ENCODE measurements around the gene PPP1R26. TPM values are rescaled to one million over a fixed set of nuclear protein-coding genes. Genes with fewer than 3 reads are reported as not detected.

The PPP1R26 gene
- polyA plus RNA-seq, 2 donors, result 4.7 to 6.4 TPM

DNA sequence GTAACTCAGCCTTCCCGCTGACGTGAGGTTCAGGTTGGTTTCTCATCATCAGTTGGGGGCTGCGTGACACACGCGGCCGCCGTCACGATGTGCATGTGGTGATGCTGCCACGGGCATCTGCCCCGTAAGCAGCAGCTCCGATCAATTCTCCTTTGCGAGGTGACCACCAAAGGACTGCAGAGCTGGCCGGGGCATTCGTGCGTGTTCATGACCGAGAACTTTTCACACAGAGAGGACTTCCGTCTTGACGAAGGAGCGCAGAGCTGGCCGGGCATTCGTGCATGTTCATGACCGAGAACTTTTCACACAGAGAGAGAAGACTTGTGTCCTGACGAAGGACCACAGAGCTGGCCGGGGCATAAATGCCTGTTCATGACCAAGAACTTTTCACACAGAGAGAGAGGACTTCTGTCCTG is 37.8 kb downstream of the PPP1R26 start:
- H3K27ac ChIP-seq (ENCODE audit: low read depth in 2 of 2, low read length in 1 of 2), result no peak overlapping the region
- no peaks in the 10 kb centered on the region for H3K4me1 ChIP-seq (ENCODE audit: control insufficient read depth in 2 of 2, insufficient read depth in 2 of 2, low read length in 1 of 2)
- WGBS, 2 donors, result 89 to 92% methylated on average over 24 of the region's 24 CpGs
- H3K27me3 ChIP-seq (ENCODE audit: control insufficient read depth in 1 of 2, insufficient read depth in 2 of 2, low read length in 2 of 2), result no peaks in the 10 kb centered on the region
- H3K4me3 ChIP-seq (ENCODE audit: low read depth in 1 of 2, low read length in 2 of 2), result no peak overlapping the region
- no peaks in the 10 kb centered on the region for H3K36me3 ChIP-seq (ENCODE audit: control insufficient read depth in 2 of 2, insufficient read depth in 2 of 2, low read length in 1 of 2)
- H3K9me3 ChIP-seq (ENCODE audit: control insufficient read depth in 2 of 2, insufficient read depth in 1 of 2, low read depth in 1 of 2, low read length in 1 of 2), result no peaks in the 10 kb centered on the region

DNA sequence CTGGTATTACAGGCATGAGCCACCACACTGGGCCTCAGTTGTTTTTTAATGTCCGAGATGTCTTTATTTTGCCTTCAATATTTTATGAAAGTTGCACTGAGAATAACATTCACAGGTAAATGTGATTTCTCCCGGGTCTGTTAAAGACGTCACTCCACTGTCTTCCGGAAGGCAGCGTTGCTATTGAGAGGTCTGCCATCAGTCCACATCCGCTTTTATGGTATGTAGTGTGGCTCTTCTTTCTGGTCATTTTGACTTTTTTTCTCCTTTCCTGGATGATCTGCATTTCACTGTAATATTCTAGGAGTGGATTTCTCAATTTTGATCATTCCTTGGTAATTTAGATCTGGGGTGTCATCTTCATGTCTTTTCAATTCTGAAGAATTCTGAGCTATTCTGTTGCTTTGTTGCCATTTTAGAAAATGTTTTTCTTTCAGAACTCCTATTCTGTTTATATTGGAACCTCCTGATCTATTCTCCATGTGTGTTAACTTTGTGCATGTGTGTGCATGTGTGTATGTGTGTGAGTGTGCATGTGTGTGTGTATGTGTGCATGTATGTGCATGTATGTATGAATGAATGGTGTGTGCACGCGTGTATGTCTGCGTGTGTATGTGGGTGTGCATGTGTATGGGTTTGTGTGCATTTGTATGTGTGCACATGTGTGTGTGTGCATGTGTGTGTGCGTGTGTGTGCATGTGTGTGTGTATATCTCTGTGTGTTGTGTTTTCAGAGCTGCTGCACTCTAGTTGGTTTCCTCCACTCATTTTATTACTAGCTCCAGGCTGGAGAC is 39.8 kb downstream of the PPP1R26 start:
- no peaks in the 10 kb centered on the region for H3K4me1 ChIP-seq (ENCODE audit: control insufficient read depth in 2 of 2, insufficient read depth in 2 of 2, low read length in 1 of 2)
- H3K27me3 ChIP-seq (ENCODE audit: control insufficient read depth in 1 of 2, insufficient read depth in 2 of 2, low read length in 2 of 2), result no peaks in the 10 kb centered on the region
- WGBS, 2 donors, result 89 to 93% methylated on average over 10 of the region's 10 CpGs
- H3K9me3 ChIP-seq (ENCODE audit: control insufficient read depth in 2 of 2, insufficient read depth in 1 of 2, low read depth in 1 of 2, low read length in 1 of 2), result no peaks in the 10 kb centered on the region
- H3K36me3 ChIP-seq (ENCODE audit: control insufficient read depth in 2 of 2, insufficient read depth in 2 of 2, low read length in 1 of 2), result no peaks in the 10 kb centered on the region
- no peak overlapping the region for H3K4me3 ChIP-seq (ENCODE audit: low read depth in 1 of 2, low read length in 2 of 2)
- H3K27ac ChIP-seq (ENCODE audit: low read depth in 2 of 2, low read length in 1 of 2), result no peak overlapping the region

DNA sequence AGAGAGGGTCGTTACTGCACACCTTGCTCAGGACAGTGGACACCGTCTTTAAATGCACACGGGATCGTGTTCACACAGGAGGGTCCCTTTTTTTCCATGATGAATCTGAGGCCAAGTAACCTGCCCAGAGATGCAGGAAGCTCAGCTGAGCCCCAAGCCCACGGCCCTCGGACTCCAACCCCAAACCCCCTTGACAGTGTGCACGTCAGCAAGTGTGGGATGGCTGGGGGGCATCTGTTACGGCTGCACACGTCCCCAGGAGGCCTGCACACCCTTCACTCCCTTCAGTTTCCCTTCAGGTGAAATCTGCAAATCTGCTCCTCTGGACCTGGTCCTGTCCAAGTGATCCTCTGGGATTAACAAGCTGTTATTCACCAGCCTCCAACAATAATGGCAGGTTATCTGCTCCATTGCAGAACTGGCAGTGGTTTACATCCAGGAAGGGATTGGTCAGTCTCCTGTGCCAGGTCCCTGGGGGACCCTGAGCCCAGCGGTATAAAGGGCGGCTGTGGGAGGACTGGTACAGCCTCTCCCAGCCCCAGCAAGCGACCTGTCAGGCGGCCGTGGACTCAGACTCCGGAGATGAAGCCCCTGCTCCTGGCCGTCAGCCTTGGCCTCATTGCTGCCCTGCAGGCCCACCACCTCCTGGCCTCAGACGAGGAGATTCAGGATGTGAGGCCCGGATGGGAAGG is 41.5 kb downstream of the PPP1R26 start, which contains the start of gene LCN1:
Gene LCN1 (plus strand): TSS at position 525 of the 692 bp plus-strand sequence. CDS start 58 bp downstream, at position 583.
- Histone ChIP-seq H3K4me1 (ENCODE audit: control insufficient read depth in 2 of 2, insufficient read depth in 2 of 2, low read length in 1 of 2) (no peaks in the 10 kb centered on the region), H3K36me3 (ENCODE audit: control insufficient read depth in 2 of 2, insufficient read depth in 2 of 2, low read length in 1 of 2) (no peaks in the 10 kb centered on the region), H3K27me3 (ENCODE audit: control insufficient read depth in 1 of 2, insufficient read depth in 2 of 2, low read length in 2 of 2) (no peaks in the 10 kb centered on the region), H3K4me3 (ENCODE audit: low read depth in 1 of 2, low read length in 2 of 2) (no peak within 1 kb of the TSS), H3K27ac (ENCODE audit: low read depth in 2 of 2, low read length in 1 of 2) (no peak within 1 kb of the TSS), H3K9me3 (ENCODE audit: control insufficient read depth in 2 of 2, insufficient read depth in 1 of 2, low read depth in 1 of 2, low read length in 1 of 2) (no peaks in the 10 kb centered on the region)
- WGBS, 2 donors, result 79 to 83% methylated on average over 18 of the region's 18 CpGs

DNA sequence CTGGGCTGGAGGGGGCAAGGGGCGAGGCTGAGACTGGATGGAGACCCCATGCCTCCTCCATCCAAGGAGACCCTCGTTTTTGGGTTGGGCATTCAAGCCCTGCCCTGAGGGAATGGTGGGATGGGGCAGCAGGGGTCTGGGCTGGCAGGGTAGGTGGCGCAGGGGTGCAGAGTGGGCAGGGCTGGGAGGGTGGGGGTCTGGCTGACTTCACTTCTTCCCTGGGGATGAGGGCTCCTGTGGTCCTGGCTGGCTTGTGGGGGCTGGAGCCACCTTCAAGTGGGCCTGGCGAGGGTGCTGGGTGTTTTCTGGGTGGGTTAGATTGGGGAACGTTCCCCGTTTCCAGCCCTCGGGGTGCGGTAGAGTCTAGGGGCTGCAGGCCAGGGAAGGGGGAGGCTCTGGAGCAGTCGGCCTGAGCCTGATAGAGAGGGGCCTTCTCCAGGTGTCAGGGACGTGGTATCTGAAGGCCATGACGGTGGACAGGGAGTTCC is 42.1 kb downstream of the PPP1R26 start:
- H3K36me3 ChIP-seq (ENCODE audit: control insufficient read depth in 2 of 2, insufficient read depth in 2 of 2, low read length in 1 of 2), result no peaks in the 10 kb centered on the region
- H3K4me3 ChIP-seq (ENCODE audit: low read depth in 1 of 2, low read length in 2 of 2), result no peak overlapping the region
- H3K4me1 ChIP-seq (ENCODE audit: control insufficient read depth in 2 of 2, insufficient read depth in 2 of 2, low read length in 1 of 2), result no peaks in the 10 kb centered on the region
- H3K27ac ChIP-seq (ENCODE audit: low read depth in 2 of 2, low read length in 1 of 2), result no peak overlapping the region
- 83 to 85% methylated on average over 10 to 11 of the region's 11 CpGs for WGBS, 2 donors
- H3K9me3 ChIP-seq (ENCODE audit: control insufficient read depth in 2 of 2, insufficient read depth in 1 of 2, low read depth in 1 of 2, low read length in 1 of 2), result no peaks in the 10 kb centered on the region
- H3K27me3 ChIP-seq (ENCODE audit: control insufficient read depth in 1 of 2, insufficient read depth in 2 of 2, low read length in 2 of 2), result no peaks in the 10 kb centered on the region

DNA sequence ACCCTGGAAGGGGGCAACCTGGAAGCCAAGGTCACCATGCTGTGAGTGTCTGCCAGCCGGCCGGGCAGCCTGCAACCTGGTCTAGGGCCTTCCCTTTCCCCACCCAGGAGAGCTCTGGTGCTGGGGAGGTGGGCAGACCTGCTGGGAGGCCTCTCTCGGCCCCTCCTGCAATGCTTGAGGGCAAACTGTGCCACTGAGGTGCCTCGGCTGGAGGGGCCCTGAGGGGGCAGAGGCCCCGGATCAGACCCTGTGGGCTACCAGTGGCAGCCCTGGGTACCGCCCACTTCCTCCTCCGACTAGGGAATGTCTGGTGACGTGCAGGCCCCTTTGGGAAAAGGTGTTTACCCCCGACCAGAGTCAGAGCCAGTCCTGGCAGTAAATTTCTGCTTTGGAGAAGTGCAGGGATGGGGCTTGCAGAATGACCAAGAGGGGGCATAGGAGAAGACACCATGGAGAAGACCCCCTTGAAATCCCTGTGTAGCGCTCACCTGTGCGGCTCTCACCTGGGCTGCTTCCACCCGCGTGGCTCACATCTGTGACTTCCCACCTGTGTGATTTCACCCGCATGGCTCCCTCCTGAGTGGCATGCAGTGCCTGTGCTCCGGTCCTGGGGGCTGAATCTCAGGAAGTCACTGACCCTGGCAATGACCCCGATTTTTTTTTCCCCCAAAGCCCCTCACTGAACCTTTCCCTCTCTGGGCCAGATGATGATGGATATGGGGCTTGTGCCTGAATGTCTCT is 42.7 kb downstream of the PPP1R26 start:
- no peak overlapping the region for H3K27ac ChIP-seq (ENCODE audit: low read depth in 2 of 2, low read length in 1 of 2)
- no peaks in the 10 kb centered on the region for H3K36me3 ChIP-seq (ENCODE audit: control insufficient read depth in 2 of 2, insufficient read depth in 2 of 2, low read length in 1 of 2)
- 67 to 71% methylated on average over 14 to 16 of the region's 16 CpGs for WGBS, 2 donors
- no peak overlapping the region for H3K4me3 ChIP-seq (ENCODE audit: low read depth in 1 of 2, low read length in 2 of 2)
- no peaks in the 10 kb centered on the region for H3K4me1 ChIP-seq (ENCODE audit: control insufficient read depth in 2 of 2, insufficient read depth in 2 of 2, low read length in 1 of 2)
- H3K9me3 ChIP-seq (ENCODE audit: control insufficient read depth in 2 of 2, insufficient read depth in 1 of 2, low read depth in 1 of 2, low read length in 1 of 2), result no peaks in the 10 kb centered on the region
- H3K27me3 ChIP-seq (ENCODE audit: control insufficient read depth in 1 of 2, insufficient read depth in 2 of 2, low read length in 2 of 2), result no peaks in the 10 kb centered on the region

DNA sequence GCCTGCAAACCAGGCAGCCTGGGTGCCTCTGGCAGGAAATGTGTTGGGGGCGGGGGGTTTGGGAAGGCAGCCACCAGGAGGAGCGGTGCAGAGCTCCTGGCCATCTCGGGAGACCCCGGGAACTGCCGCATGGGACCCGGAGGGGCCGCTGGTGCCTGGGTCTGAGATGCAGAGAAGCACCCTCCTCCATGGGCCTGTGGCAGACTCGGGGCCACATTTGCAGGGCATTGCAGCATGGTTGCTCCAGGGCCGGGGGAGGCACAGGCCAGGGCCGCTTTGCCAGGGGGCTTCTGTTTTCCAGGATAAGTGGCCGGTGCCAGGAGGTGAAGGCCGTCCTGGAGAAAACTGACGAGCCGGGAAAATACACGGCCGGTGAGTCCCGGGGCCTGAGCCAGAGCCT is 43.3 kb downstream of the PPP1R26 start:
- Histone ChIP-seq H3K4me3 (ENCODE audit: low read depth in 1 of 2, low read length in 2 of 2) (no peak overlapping the region), H3K4me1 (ENCODE audit: control insufficient read depth in 2 of 2, insufficient read depth in 2 of 2, low read length in 1 of 2) (no peaks in the 10 kb centered on the region), H3K9me3 (ENCODE audit: control insufficient read depth in 2 of 2, insufficient read depth in 1 of 2, low read depth in 1 of 2, low read length in 1 of 2) (no peaks in the 10 kb centered on the region), H3K27me3 (ENCODE audit: control insufficient read depth in 1 of 2, insufficient read depth in 2 of 2, low read length in 2 of 2) (no peaks in the 10 kb centered on the region), H3K36me3 (ENCODE audit: control insufficient read depth in 2 of 2, insufficient read depth in 2 of 2, low read length in 1 of 2) (no peaks in the 10 kb centered on the region), H3K27ac (ENCODE audit: low read depth in 2 of 2, low read length in 1 of 2) (no peak overlapping the region)
- WGBS, 2 donors, result 59 to 71% methylated on average over 17 of the region's 17 CpGs

DNA sequence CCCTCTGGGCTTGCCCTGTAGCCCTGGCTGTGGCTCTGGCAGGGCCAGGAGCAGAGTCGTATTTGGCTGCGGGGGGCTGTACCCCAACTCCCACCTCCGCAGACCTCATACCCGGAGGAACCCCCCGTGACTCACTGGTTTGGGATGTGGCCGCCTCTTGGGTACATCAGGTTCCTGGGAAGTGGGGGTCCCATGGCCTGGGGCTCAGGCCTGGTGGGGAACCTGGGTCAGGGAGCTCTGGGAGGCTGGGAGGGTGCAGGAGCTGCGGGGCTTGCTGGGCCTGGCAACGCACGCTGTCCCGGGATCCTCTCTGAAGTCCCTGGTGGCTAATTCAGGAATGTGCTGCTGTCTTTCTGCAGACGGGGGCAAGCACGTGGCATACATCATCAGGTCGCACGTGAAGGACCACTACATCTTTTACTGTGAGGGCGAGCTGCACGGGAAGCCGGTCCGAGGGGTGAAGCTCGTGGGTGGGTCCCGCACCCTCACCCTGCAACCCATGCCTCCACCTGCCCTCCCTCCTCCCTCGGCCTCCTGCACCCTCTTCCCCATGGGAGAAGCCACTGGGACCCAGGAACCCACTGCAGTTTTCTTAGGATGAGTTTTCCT is 44.0 kb downstream of the PPP1R26 start:
- H3K27me3 ChIP-seq (ENCODE audit: control insufficient read depth in 1 of 2, insufficient read depth in 2 of 2, low read length in 2 of 2), result no peaks in the 10 kb centered on the region
- no peaks in the 10 kb centered on the region for H3K9me3 ChIP-seq (ENCODE audit: control insufficient read depth in 2 of 2, insufficient read depth in 1 of 2, low read depth in 1 of 2, low read length in 1 of 2)
- WGBS, 2 donors, result 74 to 77% methylated on average over 21 of the region's 21 CpGs
- no peak overlapping the region for H3K4me3 ChIP-seq (ENCODE audit: low read depth in 1 of 2, low read length in 2 of 2)
- H3K36me3 ChIP-seq (ENCODE audit: control insufficient read depth in 2 of 2, insufficient read depth in 2 of 2, low read length in 1 of 2), result no peaks in the 10 kb centered on the region
- no peaks in the 10 kb centered on the region for H3K4me1 ChIP-seq (ENCODE audit: control insufficient read depth in 2 of 2, insufficient read depth in 2 of 2, low read length in 1 of 2)
- H3K27ac ChIP-seq (ENCODE audit: low read depth in 2 of 2, low read length in 1 of 2), result no peak overlapping the region

DNA sequence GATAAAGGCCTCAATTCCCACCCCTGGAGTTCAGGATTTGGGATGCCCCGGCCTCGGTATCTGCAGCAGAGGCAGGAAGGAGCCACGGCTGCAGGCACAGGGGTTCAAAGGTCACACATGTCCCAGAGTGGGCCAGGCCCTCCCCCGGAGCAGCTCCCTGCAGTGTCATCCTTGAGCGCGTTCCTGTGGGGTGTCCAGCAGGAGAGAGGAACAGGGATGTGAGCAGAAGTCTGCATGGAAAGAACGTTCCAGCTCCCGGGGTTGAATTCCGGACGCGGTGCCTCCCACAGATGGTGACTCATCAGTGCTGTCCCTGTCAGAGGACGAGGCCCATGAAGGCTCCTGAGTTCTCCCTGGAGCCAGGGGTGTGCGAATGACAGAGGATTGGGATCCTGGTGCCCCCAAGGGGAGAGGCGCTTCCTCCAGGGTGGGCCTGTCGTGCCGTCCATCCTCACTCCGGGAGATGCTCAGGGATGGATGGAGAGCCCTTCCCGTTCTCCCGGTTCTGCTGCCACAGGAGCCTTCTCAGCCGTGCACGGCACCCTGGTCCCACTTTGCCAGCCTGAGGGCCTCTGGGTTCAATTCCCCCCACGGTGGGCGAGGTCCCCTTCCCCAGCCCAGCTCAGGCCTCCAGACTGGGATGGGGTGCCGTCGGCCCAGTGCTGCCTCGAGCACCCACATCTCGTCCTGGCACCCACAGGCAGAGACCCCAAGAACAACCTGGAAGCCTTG is 44.7 kb downstream of the PPP1R26 start:
- Histone ChIP-seq H3K4me3 (ENCODE audit: low read depth in 1 of 2, low read length in 2 of 2) (no peak overlapping the region), H3K4me1 (ENCODE audit: control insufficient read depth in 2 of 2, insufficient read depth in 2 of 2, low read length in 1 of 2) (no peaks in the 10 kb centered on the region), H3K27ac (ENCODE audit: low read depth in 2 of 2, low read length in 1 of 2) (no peak overlapping the region), H3K9me3 (ENCODE audit: control insufficient read depth in 2 of 2, insufficient read depth in 1 of 2, low read depth in 1 of 2, low read length in 1 of 2) (no peaks in the 10 kb centered on the region), H3K36me3 (ENCODE audit: control insufficient read depth in 2 of 2, insufficient read depth in 2 of 2, low read length in 1 of 2) (no peaks in the 10 kb centered on the region), H3K27me3 (ENCODE audit: control insufficient read depth in 1 of 2, insufficient read depth in 2 of 2, low read length in 2 of 2) (no peaks in the 10 kb centered on the region)
- 62 to 67% methylated on average over 27 of the region's 27 CpGs for WGBS, 2 donors

Data from esophagus (tissue), 2 donors.